Measurements from ENCODE around the gene TRIP4. TPM values are rescaled to one million over a fixed set of nuclear protein-coding genes. Genes with fewer than 3 reads are reported as not detected.

TRIP4 gene
- total and polyA plus RNA-seq, 4 donors = 6.3 to 10.7 (median 7.6) TPM

GRCh38 chr15:64443016-64443415 lies 55.4 kb downstream of the TRIP4 start:
- peaks cover 0 to 3% (median under 1%) of the 10 kb centered on the region in 4 donors for H3K36me3 ChIP-seq (ENCODE audit: control insufficient read depth in 4 of 4, insufficient read depth in 3 of 4, low read depth in 1 of 4, low read length in 3 of 4)
- H3K27me3 ChIP-seq (ENCODE audit: control insufficient read depth in 4 of 4, insufficient read depth in 4 of 4, low read length in 3 of 4) = no peaks in the 10 kb centered on the region
- H3K9me3 ChIP-seq (ENCODE audit: control insufficient read depth in 4 of 4, low read length in 3 of 4) = no peaks in the 10 kb centered on the region
- no peak for TF ChIP-seq FOXA2 (IDR thresholded peaks at IDR 0.05)
- TF ChIP-seq MAX (IDR thresholded peaks at IDR 0.05) = no peak
- no peak for TF ChIP-seq HNF4G (IDR thresholded peaks at IDR 0.05)
- no peak for TF ChIP-seq GABPA (IDR thresholded peaks at IDR 0.05 in 1 of 2, conservative IDR thresholded peaks at IDR 0.05 in 1 of 2)
- no peak for TF ChIP-seq REST (IDR thresholded peaks at IDR 0.05)
- no peak for TF ChIP-seq FOXA1 (IDR thresholded peaks at IDR 0.05)
- TF ChIP-seq JUND (IDR thresholded peaks at IDR 0.05) = no peak
- no peak overlapping the region for H3K4me3 ChIP-seq (ENCODE audit: low read depth in 1 of 3, low read length in 3 of 3)
- DNase-seq (ENCODE audit: low spot score) = no peak
- no peak overlapping the region for H3K27ac ChIP-seq (ENCODE audit: low read depth in 1 of 2, low read length in 2 of 2)
- 93% methylated on average over 2 of the region's 2 CpGs for WGBS
- H3K4me1 ChIP-seq (ENCODE audit: control insufficient read depth in 4 of 4, insufficient read depth in 4 of 4, low read length in 3 of 4) = peaks cover 0 to 7% (median 0%) of the 10 kb centered on the region in 4 donors
- H3K9ac ChIP-seq (ENCODE audit: low read depth in 1 of 2, low read length in 2 of 2) = no peak overlapping the region

- H3K9me3 ChIP-seq (ENCODE audit: control insufficient read depth in 4 of 4, low read length in 3 of 4) = no peaks in the 10 kb centered on the region
- no peaks in the 10 kb centered on the region for H3K27me3 ChIP-seq (ENCODE audit: control insufficient read depth in 4 of 4, insufficient read depth in 4 of 4, low read length in 3 of 4)
- peaks cover 0 to 7% (median 0%) of the 10 kb centered on the region in 4 donors for H3K4me1 ChIP-seq (ENCODE audit: control insufficient read depth in 4 of 4, insufficient read depth in 4 of 4, low read length in 3 of 4)
- no peak overlapping the region for H3K4me3 ChIP-seq (ENCODE audit: low read depth in 1 of 3, low read length in 3 of 3)
- H3K36me3 ChIP-seq (ENCODE audit: control insufficient read depth in 4 of 4, insufficient read depth in 3 of 4, low read depth in 1 of 4, low read length in 3 of 4) = peaks cover 0 to 3% (median under 1%) of the 10 kb centered on the region in 4 donors
- no peak overlapping the region for H3K27ac ChIP-seq (ENCODE audit: low read depth in 1 of 2, low read length in 2 of 2)
- no peak for DNase-seq (ENCODE audit: low spot score)
- H3K9ac ChIP-seq (ENCODE audit: low read depth in 1 of 2, low read length in 2 of 2) = no peak overlapping the region
- WGBS = 68% methylated on average over 3 of the region's 3 CpGs
- no peak for TF ChIP-seq CTCF (IDR thresholded peaks at IDR 0.05; ENCODE audit: low read depth, low read length, missing input control)
- TF ChIP-seq JUND (IDR thresholded peaks at IDR 0.05) = peak; percentile 25 to 37
- no peak for TF ChIP-seq HNF4A (conservative IDR thresholded peaks at IDR 0.05)
- no peak for TF ChIP-seq EGR1 (IDR thresholded peaks at IDR 0.05; ENCODE audit: low read depth in 2 of 2)
- no peak for TF ChIP-seq TAF1 (conservative IDR thresholded peaks at IDR 0.05)
- no peak for TF ChIP-seq FOXA1 (IDR thresholded peaks at IDR 0.05)
- no peak for TF ChIP-seq MAX (IDR thresholded peaks at IDR 0.05)
- no peak for TF ChIP-seq SP1 (IDR thresholded peaks at IDR 0.05)
Measured at GRCh38 chr15:64443747-64444621, 56.3 kb downstream of the TRIP4 start.
